ENCODE results near the gene BCL6. TPM values are rescaled to one million over a fixed set of nuclear protein-coding genes. Genes with fewer than 3 reads are reported as not detected.
A peak's percentile ranks its signal among the peaks of the same experiment; 100 is the strongest.

Gene BCL6
- 35.4 and 40.2 TPM in 2 replicates for total RNA-seq

DNA sequence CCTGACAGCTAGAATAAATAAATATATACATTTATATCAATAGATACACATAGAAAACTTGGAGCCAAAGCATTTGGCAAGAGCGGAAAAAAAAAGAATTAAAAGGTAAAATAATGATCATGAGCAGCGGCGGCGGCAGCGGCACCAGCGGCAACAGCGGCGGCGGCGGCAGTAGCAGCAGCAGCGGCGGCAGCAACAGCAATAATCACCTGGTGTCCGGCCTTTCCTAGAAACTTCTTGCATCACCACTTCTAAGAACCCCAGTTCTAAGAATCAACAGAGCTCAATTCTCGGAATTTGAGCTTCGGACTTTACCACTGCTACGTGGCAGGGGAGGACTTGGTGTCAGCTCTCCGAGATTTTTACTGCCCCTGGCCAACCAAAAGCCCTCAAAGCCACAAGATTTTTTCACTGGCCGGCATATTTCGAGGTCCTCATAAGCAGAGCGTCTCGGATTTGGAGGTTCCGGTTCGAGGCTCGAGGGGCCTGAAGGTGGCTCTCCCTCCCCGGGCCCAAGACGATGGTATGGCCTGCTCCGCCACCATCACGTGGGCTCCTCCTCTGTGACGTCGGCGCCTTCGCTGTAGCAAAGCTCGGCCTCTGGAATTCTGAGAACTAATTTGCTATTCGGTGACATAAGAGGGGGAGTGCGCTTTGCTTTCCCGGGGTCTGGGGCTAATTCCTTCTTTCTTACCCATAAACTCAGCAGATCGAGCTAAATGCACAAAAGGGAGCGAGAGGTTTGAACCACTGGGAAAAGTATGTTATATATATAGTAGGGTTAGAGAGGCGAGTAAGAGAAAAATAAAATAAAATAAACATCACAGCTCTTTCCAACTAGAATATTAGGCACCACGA is at the start of gene BCL6:
Gene BCL6 (minus strand): TSS at position 268 of the 858 bp plus-strand sequence. CDS start 11,775 bp downstream, outside the sequence.
- TF ChIP-seq, protein P1, sequence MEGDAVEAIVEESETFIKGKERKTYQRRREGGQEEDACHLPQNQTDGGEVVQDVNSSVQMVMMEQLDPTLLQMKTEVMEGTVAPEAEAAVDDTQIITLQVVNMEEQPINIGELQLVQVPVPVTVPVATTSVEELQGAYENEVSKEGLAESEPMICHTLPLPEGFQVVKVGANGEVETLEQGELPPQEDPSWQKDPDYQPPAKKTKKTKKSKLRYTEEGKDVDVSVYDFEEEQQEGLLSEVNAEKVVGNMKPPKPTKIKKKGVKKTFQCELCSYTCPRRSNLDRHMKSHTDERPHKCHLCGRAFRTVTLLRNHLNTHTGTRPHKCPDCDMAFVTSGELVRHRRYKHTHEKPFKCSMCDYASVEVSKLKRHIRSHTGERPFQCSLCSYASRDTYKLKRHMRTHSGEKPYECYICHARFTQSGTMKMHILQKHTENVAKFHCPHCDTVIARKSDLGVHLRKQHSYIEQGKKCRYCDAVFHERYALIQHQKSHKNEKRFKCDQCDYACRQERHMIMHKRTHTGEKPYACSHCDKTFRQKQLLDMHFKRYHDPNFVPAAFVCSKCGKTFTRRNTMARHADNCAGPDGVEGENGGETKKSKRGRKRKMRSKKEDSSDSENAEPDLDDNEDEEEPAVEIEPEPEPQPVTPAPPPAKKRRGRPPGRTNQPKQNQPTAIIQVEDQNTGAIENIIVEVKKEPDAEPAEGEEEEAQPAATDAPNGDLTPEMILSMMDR (IDR thresholded peaks at IDR 0.05; ENCODE audit: extremely low read depth, low read depth, low read length): no peak
- Histone ChIP-seq H3K4me1 (ENCODE audit: insufficient read depth, low read length) (peaks cover 31% of the 10 kb centered on the region), H3K4me3 (ENCODE audit: insufficient read depth, low read length) (peak within 1 kb of the TSS; percentile 93), H4K20me1 (ENCODE audit: insufficient read depth, low read length) (peaks cover 6% of the 10 kb centered on the region), H3K27ac (ENCODE audit: low read depth, low read length) (peak within 1 kb of the TSS; percentile 100), H3K36me3 (ENCODE audit: insufficient read depth, low read length) (no peaks in the 10 kb centered on the region), H3K27me3 (ENCODE audit: insufficient read depth, low read length) (no peaks in the 10 kb centered on the region), H3K9me3 (ENCODE audit: low read depth, low read length) (no peaks in the 10 kb centered on the region), H3K79me2 (ENCODE audit: insufficient read depth, low read length) (peaks cover 44% of the 10 kb centered on the region), H3K4me2 (ENCODE audit: insufficient read depth, low read length) (peak within 1 kb of the TSS; percentile 100), H2AFZ (ENCODE audit: low read length) (peak within 1 kb of the TSS; percentile 99)
- DNase-seq (ENCODE audit: insufficient read length, low spot score, missing footprints): peak; percentile 93

DNA sequence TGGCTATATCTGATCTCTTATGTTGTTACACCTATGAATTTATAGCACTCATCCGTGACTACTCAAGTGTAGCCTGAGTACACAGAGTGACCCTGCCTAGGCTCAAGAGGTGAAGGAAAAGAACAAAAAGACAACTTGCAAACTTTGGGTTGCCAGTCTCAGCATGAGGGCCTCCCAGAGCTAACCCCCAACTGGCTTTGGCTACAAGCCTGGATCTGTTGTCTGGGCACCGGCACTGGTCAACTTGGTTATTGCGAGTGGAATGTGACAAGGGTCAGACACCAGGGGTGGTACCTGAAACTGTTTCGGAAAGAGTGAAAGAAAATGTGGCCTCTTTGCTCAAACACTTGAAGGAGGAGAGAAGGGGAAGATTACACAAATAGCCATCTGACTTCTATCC is 49.5 kb upstream of the BCL6 start:
- no peak overlapping the region for H2AFZ ChIP-seq (ENCODE audit: low read length)
- H3K4me1 ChIP-seq (ENCODE audit: insufficient read depth, low read length): no peaks in the 10 kb centered on the region
- no peak for DNase-seq (ENCODE audit: insufficient read length, low spot score, missing footprints)
- H3K9me3 ChIP-seq (ENCODE audit: low read depth, low read length): no peaks in the 10 kb centered on the region
- H4K20me1 ChIP-seq (ENCODE audit: insufficient read depth, low read length): no peaks in the 10 kb centered on the region
- no peak overlapping the region for H3K27ac ChIP-seq (ENCODE audit: low read depth, low read length)
- TF ChIP-seq, protein P1 (IDR thresholded peaks at IDR 0.05; ENCODE audit: extremely low read depth, low read depth, low read length): no peak
- H3K27me3 ChIP-seq (ENCODE audit: insufficient read depth, low read length): peaks cover 2% of the 10 kb centered on the region
- no peak overlapping the region for H3K4me2 ChIP-seq (ENCODE audit: insufficient read depth, low read length)
- H3K79me2 ChIP-seq (ENCODE audit: insufficient read depth, low read length): no peaks in the 10 kb centered on the region
- no peak overlapping the region for H3K4me3 ChIP-seq (ENCODE audit: insufficient read depth, low read length)
- no peaks in the 10 kb centered on the region for H3K36me3 ChIP-seq (ENCODE audit: insufficient read depth, low read length)

DNA sequence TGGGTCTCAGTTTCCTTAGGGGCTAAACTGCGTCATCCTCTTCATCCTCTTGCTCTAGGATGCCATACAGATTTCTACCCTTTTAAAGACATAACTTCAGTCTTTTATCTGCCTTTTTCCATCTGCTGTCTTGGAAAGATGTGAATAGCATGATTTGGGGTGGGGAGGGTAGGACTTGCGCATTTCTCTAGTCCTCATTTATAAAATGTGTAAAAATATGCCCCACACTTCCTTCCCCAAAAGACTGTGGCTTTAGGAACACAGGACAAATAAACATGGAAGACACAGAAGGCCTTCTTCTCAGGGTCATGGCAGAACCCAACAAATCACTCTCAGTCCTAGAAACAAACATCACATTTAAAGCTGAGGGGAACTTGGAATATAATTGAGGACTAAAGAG is 48.4 kb upstream of the BCL6 start:
- H3K36me3 ChIP-seq (ENCODE audit: insufficient read depth, low read length): no peaks in the 10 kb centered on the region
- H3K27me3 ChIP-seq (ENCODE audit: insufficient read depth, low read length): peaks cover 2% of the 10 kb centered on the region
- H3K27ac ChIP-seq (ENCODE audit: low read depth, low read length): no peak overlapping the region
- no peaks in the 10 kb centered on the region for H3K9me3 ChIP-seq (ENCODE audit: low read depth, low read length)
- no peak overlapping the region for H3K4me3 ChIP-seq (ENCODE audit: insufficient read depth, low read length)
- H4K20me1 ChIP-seq (ENCODE audit: insufficient read depth, low read length): no peaks in the 10 kb centered on the region
- DNase-seq (ENCODE audit: insufficient read length, low spot score, missing footprints): no peak
- no peaks in the 10 kb centered on the region for H3K4me1 ChIP-seq (ENCODE audit: insufficient read depth, low read length)
- no peak overlapping the region for H2AFZ ChIP-seq (ENCODE audit: low read length)
- TF ChIP-seq, protein P1 (IDR thresholded peaks at IDR 0.05; ENCODE audit: extremely low read depth, low read depth, low read length): no peak
- H3K79me2 ChIP-seq (ENCODE audit: insufficient read depth, low read length): no peaks in the 10 kb centered on the region
- H3K4me2 ChIP-seq (ENCODE audit: insufficient read depth, low read length): no peak overlapping the region

DNA sequence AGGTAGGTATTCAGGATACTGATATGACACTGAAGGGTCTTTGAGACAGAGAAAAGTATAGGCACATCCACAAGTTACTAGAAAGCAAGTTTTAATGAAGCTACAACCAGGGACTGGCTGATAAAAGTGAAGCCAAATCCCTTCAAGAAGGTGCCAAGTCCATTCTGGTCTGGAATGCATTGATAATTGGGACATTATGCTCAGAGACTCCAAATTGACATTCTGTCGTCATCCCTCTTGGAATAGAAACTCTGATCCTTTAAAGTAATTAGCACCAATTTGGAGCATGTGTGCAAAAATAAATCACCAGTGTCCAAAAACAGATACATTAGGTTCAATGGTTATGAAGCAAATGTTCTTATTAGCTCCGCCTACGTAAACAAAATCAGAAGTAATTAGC is 47.3 kb upstream of the BCL6 start:
- Histone ChIP-seq H2AFZ (ENCODE audit: low read length) (no peak overlapping the region), H3K27me3 (ENCODE audit: insufficient read depth, low read length) (peaks cover 2% of the 10 kb centered on the region), H3K9me3 (ENCODE audit: low read depth, low read length) (no peaks in the 10 kb centered on the region), H4K20me1 (ENCODE audit: insufficient read depth, low read length) (no peaks in the 10 kb centered on the region), H3K4me1 (ENCODE audit: insufficient read depth, low read length) (no peaks in the 10 kb centered on the region), H3K4me2 (ENCODE audit: insufficient read depth, low read length) (no peak overlapping the region), H3K36me3 (ENCODE audit: insufficient read depth, low read length) (no peaks in the 10 kb centered on the region), H3K27ac (ENCODE audit: low read depth, low read length) (no peak overlapping the region), H3K4me3 (ENCODE audit: insufficient read depth, low read length) (no peak overlapping the region), H3K79me2 (ENCODE audit: insufficient read depth, low read length) (no peaks in the 10 kb centered on the region)
- TF ChIP-seq, protein P1 (IDR thresholded peaks at IDR 0.05; ENCODE audit: extremely low read depth, low read depth, low read length): no peak
- DNase-seq (ENCODE audit: insufficient read length, low spot score, missing footprints): no peak

Measured in osteoblast (primary cell).